OCI-LY7 (cell line): ENCODE measurements around the gene RASA2.

Source experiments
- CTCF ChIP-seq: fragments of 200-600 bp; sonication (generic); conservative IDR thresholded peaks from 2 replicates; pipeline ENCODE4 v1.5.1; 2014; ENCODE audit warnings: mild to moderate bottlenecking, antibody characterized with exemption, low read length, moderate library complexity, mixed read lengths
- EZH2phosphoT487 ChIP-seq: fragments of 200-600 bp; sonication (generic); IDR thresholded peaks from 2 replicates; pipeline ENCODE4 v1.6.1; 2018; ENCODE audit warnings: low read depth, borderline replicate concordance, mild to moderate bottlenecking, mixed run types, antibody characterized with exemption, low read length, moderate library complexity, mixed read lengths

GRCh38 chr3:141550926-141551665 is 64.3 kb downstream of the RASA2 start:
- TF ChIP-seq CTCF (no peak), EZH2phosphoT487 (no peak)
